HG03432 (cell line): ENCODE measurements around the gene SNX10.

Experiments used
- ATAC-seq: cut with Tn5 transposase; IDR thresholded peaks from one replicate; pipeline ENCODE4 v1.9.1; 2021; ENCODE audit warnings: mild to moderate bottlenecking, moderate library complexity; ENCODE audit not compliant: unreplicated experiment

SNX10 gene

GRCh38 chr7:26365901-26366275 is 74.2 kb downstream of the SNX10 start:
- no peak for ATAC-seq

DNA sequence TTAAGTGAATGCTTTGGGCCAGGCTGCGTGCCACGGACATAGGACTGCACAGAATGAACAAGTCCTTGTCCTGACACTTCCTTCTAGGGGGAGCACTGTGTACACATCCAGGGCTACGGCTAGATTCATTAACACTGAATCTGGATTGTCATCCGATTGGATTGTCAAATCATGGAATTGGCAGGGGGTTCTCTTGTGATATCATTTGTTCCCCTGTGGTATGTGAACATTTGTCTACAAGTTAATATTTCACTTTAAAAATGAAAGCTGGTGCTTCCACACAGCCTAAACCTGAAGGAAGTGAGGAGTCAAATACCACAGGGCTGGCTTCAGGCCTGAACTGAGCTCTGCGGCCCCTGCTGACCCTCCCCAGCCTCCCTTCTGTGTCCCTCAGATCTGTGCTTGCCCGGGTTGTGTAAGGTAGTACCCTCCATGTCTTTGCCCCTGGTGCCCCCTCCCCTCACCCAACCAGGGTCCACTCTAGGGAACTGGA is 75.6 kb downstream of the SNX10 start:
- no peak for ATAC-seq

DNA sequence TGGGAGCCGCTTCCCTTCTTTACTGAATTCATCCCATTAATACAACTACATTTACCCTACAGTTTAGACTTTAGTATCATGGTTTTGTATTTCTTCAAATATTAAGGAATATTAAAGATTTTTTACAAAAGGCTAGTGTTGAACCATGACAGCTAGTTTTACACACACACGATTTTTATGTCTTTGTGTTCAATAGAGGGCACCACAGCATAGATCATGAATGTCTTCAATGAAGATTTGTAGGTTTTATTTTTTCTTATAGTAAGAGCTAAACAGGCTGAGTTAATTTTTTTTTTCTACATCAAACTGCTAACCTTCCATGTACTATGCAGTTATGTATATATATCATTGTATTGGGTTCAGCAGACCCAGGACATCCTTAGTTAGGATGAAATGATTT is 76.9 kb downstream of the SNX10 start:
- no peak for ATAC-seq

GRCh38 chr7:26369593-26369992 is 77.9 kb downstream of the SNX10 start:
- ATAC-seq: no peak

DNA sequence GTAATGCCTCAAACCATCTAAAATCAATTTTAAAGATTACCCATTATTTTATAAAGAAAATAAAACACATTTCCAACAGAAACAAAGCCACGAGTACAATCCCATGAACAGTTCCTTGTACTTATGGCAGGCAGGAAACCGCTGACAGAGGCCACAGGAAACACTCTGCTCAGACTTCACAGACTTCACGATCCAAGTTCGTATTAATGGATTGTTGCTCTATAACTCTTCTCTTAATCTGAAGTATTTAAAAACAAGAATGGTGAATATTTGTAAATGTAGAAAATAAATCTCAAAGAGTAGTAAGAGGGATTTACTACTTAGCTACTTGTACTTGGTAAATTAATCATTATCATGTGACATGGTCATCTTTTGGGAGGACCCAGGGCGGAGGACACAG is 78.3 kb downstream of the SNX10 start:
- no peak for ATAC-seq

- ATAC-seq: no peak
Observed at GRCh38 chr7:26372249-26372648, 80.6 kb downstream of the SNX10 start.

- ATAC-seq: no peak
Observed at GRCh38 chr7:26372704-26373103, 81.0 kb downstream of the SNX10 start.

- no peak for ATAC-seq
Observed at GRCh38 chr7:26374647-26375373, 83.1 kb downstream of the SNX10 start.

GRCh38 chr7:26375726-26376174 is 84.1 kb downstream of the SNX10 start:
- ATAC-seq: peak; percentile 16

DNA sequence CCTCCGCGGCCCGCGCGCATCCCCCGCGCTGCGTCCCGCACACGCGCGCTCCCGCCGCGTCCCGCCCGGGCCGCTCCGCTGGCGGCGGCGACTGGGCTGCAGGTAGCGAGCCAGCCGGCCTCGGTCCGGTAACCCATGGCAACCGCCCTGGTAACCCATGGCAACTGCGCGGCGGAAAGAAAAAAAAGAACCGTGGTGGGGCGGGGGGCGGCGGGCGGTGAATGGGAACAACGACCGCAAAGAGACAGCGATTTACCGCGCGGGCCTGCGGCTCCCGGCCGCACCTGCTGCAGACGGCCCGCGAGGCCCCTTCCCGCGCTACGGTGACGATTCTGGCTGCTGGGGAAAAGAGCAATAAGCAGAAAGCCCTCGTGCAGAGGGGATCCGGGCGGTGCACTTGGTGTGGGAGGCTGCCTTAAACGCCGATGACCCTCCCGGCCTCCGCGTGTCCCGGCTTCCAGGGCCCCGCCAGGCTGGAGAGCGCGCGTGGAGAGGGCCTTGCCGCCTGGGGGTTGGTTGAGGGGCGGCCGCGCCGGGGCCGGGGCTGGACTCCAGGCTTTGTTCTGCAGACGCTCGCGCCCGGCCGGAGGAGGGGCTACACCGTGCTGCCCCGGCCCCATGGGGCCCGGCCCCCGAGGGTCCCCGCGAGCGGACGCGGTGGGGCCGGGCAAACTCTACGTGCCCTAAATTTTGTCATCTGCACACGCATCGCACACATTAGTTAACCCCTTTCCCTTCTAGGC is 84.7 kb downstream of the SNX10 start:
- ATAC-seq: peak; percentile 44

- ATAC-seq: no peak
Observed at GRCh38 chr7:26378016-26378415, 86.4 kb downstream of the SNX10 start.

GRCh38 chr7:26379711-26380110 is 88.0 kb downstream of the SNX10 start:
- no peak for ATAC-seq

- no peak for ATAC-seq
Observed at GRCh38 chr7:26381476-26382353, 90.1 kb downstream of the SNX10 start.

- ATAC-seq: no peak
Observed at GRCh38 chr7:26385240-26385639, 93.6 kb downstream of the SNX10 start.

GRCh38 chr7:26387731-26388130 is 96.1 kb downstream of the SNX10 start:
- no peak for ATAC-seq

DNA sequence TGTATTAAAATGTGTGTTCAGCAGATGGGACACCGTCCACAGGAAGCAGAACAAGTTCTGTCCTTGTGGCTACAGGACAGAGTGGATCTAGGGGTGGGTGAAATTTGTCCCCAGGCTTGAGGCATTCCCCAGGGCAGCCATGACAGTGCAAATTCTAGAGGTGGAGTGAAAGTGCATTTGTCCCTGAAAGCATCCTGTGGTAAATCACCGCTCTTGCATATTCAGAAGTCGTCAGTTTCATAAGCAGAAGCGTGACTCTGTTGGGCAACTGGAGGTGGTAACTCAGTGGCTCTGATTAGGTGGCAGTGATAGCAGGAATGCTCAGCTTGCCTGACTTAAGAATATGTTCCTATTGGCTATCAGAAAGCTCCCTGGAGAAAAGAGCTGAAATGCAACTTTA is 96.6 kb downstream of the SNX10 start:
- ATAC-seq: peak; percentile 87

DNA sequence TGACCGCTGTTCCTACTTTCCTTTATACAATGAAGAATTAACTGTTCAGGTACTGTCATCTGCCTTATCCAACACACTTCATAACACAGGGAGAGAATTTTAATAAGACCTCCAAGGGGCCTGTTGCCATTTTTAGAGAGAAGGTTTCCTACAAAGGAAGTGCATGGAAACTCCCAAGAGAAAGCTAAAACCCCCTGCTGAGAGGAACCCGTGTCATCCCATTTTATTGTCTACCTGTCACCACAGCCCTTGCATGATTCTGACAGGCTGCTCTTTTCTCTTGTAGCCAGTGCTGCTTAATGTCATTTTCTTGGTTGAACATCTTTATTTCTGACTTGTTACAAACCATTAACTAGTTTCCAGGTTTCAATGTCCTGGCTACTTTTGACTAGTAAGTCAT is 98.4 kb downstream of the SNX10 start:
- no peak for ATAC-seq

DNA sequence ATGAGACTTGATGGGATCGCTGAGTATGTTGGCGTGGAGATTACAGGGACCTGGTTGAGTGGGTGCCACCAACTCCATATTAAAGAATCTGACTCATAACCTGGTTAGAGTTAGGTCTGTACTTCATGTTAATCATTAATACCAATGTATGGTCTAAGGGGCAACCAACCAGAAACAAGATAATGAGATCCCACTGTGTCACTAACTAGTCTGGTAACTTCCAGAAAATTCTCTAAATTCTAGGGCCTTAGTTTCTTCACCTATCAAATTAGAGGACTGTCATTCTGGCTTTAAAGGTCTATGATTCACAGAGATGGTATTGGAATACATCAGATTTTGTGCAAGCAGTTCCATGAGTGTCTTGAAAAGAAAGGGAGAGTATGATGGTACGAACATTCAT is 102.2 kb downstream of the SNX10 start:
- ATAC-seq: no peak

DNA sequence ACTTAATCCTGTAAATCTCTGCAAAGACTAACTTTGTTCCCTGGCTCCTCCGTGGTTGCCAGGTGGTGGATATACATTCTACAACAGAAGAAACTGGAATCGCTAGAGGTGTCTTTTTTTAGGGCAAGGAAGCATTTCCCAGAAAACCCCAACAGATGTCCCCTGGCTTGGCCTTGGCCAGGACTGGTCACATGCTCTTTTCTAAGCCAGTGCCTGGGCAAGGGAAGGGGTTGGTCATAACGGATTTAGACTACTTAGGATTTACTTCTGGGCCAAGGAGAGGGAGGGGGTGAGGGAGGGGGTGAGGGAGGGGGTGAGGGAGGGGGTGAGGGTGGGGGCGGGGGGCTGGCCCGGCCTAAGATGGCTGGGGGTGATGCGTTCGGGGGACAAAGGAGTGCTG is 105.7 kb downstream of the SNX10 start:
- no peak for ATAC-seq

DNA sequence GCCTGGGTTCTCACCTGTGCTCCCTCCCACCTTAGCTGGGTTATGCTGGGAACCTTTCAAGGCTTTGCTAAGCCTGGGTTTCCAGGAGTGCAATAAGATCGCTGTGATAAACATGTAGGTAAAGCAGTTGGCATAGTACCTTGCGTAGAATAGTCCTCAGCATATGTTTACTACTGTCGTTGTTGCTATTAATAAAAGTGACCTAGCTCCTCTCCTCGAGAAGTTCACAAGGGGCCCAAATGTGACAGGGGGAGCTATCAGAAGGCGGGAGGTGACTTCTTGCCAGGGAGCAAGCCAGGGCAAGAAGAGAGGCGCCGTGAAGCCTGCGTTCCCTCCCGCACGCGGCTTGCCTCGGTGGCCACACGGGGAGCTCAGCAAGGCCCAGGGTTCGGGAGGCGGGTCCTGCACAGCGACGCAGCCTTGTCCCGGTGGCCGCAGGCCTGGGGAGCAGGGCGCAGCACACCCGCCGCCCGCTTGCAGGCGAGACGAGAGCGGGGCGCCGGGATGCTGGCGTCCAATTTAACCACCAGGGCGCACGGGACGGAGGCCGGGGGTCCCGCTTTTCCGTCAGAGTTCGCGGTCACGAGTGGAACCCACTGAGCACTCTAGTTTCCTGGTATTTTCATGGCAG is 106.2 kb downstream of the SNX10 start:
- ATAC-seq: peak; percentile 32

DNA sequence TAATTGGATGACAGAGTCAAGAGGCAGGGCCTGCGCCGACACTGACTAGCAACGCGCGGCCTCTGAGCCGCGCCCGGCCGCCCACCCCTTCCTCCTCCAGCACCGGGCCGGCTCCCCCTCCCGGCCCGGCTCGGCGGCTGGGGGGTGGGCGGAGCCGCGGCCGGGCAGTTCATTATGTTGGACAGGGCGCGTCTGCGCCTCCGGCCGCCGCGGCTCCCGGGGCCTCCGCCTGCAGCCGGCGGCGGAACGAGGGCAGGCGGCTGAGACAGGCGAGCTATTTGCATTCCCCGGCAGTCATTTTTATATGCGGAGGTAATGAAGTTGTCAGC is 106.7 kb downstream of the SNX10 start:
- ATAC-seq: peak; percentile 61
